IPS-18a (cell line): ENCODE results near the gene TMED5.

Source experiments
- H3K27ac ChIP-seq: one replicate; pipeline ENCODE4 v1.5.1; 2013; ENCODE audit warnings: low read length
- H3K27me3 ChIP-seq: one replicate; pipeline ENCODE4 v1.6.1; 2013; ENCODE audit warnings: mild to moderate bottlenecking, low read length; ENCODE audit not compliant: control insufficient read depth, insufficient read depth
- H3K36me3 ChIP-seq: one replicate; pipeline ENCODE4 v1.6.1; 2013; ENCODE audit warnings: low read depth, low read length; ENCODE audit not compliant: control insufficient read depth
- H3K4me1 ChIP-seq: one replicate; pipeline ENCODE4 v1.6.1; 2013; ENCODE audit warnings: low read depth, low read length; ENCODE audit not compliant: control insufficient read depth
- H3K4me3 ChIP-seq: one replicate; pipeline ENCODE4 v1.5.1; 2013; ENCODE audit warnings: low read length
- H3K9ac ChIP-seq: one replicate; pipeline ENCODE4 v1.6.1; 2013; ENCODE audit warnings: mild to moderate bottlenecking, low read length, moderate library complexity
- H3K9me3 ChIP-seq: one replicate; pipeline ENCODE4 v1.6.1; 2013; ENCODE audit warnings: low read depth, low read length; ENCODE audit not compliant: control insufficient read depth

Gene TMED5

DNA sequence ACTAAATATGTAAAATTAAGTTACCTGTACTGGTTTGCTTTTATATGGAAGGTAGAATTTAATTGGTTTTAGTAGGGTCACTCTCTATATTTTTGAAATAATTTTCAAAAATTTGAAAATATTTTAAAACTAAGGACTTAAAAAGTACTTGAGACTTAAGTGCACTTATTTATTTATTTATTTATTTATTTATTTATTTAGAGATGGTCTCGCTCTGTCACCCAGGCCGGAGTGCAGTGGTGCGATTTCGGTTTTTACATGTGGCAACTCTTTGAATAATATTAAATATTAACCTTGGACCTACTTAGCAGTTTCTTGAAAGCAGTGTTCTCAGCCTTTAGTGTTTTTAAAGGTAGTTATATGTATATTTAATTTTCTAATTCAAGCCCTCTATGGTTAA lies 36.4 kb downstream of the TMED5 start:
- no peak overlapping the region for H3K27ac ChIP-seq
- H3K9me3 ChIP-seq: no peaks in the 10 kb centered on the region
- H3K4me1 ChIP-seq: no peaks in the 10 kb centered on the region
- H3K36me3 ChIP-seq: peaks cover 33% of the 10 kb centered on the region
- H3K9ac ChIP-seq: no peak overlapping the region
- no peaks in the 10 kb centered on the region for H3K27me3 ChIP-seq
- no peak overlapping the region for H3K4me3 ChIP-seq

DNA sequence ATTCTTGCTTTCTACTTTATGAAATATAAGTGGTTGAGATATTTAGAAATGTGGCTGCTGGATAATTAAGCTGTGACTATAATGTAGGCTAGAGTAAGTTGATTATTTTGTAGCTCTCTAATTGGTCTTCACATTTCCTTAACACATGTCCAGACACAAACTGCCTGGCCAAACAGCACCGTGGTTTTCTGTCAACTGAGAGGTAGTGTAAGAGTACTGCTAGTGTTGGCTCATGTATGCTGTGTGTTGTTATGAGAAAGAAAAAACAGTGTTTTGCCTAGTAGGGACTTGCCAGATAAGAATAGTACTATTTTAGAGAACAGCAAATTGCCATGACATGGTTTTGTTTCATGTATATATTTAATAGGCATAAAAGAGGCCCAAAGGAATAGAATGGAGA lies 37.1 kb downstream of the TMED5 start:
- Histone ChIP-seq H3K36me3 (peaks cover 40% of the 10 kb centered on the region), H3K9ac (no peak overlapping the region), H3K27ac (no peak overlapping the region), H3K4me1 (no peaks in the 10 kb centered on the region), H3K27me3 (no peaks in the 10 kb centered on the region), H3K4me3 (no peak overlapping the region), H3K9me3 (no peaks in the 10 kb centered on the region)

DNA sequence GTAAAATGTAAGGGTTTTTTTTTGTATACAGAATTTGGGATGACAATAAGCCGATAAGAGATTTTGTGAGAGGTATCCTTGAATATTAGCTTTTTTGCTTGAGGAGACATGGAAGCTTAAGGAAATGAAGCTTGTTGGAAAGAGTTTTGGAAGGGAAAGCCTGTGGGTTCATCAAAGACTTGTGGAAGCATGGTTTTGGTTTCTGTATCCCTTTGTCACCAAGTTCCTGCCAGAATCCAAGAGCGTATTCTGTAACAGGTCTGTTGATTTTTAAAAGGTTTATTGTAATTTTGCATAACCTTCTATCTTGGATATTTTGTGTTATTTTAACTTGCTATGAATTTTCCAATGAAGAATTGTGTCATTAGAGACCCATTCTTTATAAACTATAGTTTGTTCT lies 38.1 kb downstream of the TMED5 start:
- H3K27ac ChIP-seq: no peak overlapping the region
- no peaks in the 10 kb centered on the region for H3K4me1 ChIP-seq
- no peak overlapping the region for H3K4me3 ChIP-seq
- H3K36me3 ChIP-seq: peaks cover 50% of the 10 kb centered on the region
- H3K27me3 ChIP-seq: no peaks in the 10 kb centered on the region
- no peaks in the 10 kb centered on the region for H3K9me3 ChIP-seq
- H3K9ac ChIP-seq: no peak overlapping the region

DNA sequence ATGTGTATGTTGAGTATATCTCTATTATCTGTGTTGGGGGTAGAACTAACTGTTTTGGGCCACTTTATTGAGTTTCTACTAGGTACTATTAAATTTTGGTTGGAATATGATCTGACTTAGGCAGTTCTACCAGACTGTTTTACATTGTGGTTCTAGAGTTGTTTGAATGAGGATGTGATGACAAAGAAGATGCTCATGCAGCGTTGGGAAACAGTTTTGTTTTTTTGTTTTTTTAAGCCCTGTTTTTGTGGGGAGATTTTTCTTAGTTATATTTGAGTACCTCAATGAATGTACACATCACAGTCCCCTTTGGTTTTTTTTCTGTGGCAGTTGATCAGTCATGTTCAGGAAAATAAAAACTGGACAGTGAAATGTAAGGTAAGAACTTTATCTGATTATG lies 40.1 kb downstream of the TMED5 start:
- no peaks in the 10 kb centered on the region for H3K4me1 ChIP-seq
- H3K9me3 ChIP-seq: no peaks in the 10 kb centered on the region
- H3K36me3 ChIP-seq: peaks cover 69% of the 10 kb centered on the region
- H3K27ac ChIP-seq: no peak overlapping the region
- H3K9ac ChIP-seq: no peak overlapping the region
- H3K4me3 ChIP-seq: no peak overlapping the region
- H3K27me3 ChIP-seq: no peaks in the 10 kb centered on the region

DNA sequence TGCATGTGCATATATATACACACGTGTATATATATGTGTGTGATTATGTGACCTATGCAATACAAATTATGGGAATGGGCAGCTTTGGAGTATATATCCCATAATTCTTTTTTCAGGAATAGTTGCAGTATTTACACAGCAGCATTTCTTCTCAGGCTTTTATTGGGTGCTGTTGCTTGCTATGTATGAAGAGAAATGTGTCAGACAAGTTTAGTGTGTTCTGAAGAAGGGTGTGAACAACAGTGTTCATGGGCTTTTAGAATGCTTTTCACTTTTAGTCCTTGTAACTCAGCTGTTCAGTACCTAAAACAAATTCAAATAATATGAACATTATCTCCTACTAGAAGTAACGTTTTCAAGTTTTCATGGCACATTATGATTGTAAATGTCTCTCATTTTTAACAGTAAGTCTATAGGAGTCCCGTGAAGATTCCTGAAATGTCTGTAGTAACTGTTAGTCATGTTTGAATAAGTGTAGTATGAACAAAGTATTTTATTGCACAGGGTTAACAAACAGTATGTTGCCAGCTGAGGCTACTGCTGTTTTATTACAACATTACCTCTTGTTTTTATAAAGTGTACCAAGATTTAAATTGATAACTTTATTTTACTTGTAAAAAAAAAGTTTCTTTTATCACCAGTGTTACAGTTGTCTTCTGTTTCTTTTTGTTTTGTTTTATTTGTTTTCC lies 42.5 kb downstream of the TMED5 start:
- Histone ChIP-seq H3K27ac (no peak overlapping the region), H3K27me3 (no peaks in the 10 kb centered on the region), H3K9ac (no peak overlapping the region), H3K4me1 (no peaks in the 10 kb centered on the region), H3K36me3 (peaks cover 85% of the 10 kb centered on the region), H3K9me3 (no peaks in the 10 kb centered on the region), H3K4me3 (no peak overlapping the region)

DNA sequence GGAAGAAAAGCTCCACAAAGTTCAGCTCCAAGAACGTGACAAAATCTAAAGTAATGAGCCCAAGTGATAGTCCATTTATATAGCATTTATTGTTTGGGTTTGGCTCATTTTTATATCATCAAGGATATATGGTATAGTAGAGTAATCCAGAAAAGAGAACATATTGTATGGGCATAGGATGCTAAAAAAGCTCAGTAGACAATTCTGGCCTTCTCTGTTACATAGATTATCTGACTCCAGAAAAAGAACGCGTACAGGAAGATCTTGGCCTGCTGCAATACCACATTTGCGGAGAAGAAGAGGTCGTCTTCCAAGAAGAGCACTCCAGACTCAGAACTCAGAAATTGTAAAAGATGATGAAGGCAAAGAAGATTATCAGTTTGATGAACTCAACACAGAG lies 43.8 kb downstream of the TMED5 start:
- H3K4me3 ChIP-seq: no peak overlapping the region
- no peaks in the 10 kb centered on the region for H3K27me3 ChIP-seq
- no peaks in the 10 kb centered on the region for H3K9me3 ChIP-seq
- H3K36me3 ChIP-seq: peaks cover 83% of the 10 kb centered on the region
- no peak overlapping the region for H3K27ac ChIP-seq
- H3K4me1 ChIP-seq: no peaks in the 10 kb centered on the region
- H3K9ac ChIP-seq: no peak overlapping the region

DNA sequence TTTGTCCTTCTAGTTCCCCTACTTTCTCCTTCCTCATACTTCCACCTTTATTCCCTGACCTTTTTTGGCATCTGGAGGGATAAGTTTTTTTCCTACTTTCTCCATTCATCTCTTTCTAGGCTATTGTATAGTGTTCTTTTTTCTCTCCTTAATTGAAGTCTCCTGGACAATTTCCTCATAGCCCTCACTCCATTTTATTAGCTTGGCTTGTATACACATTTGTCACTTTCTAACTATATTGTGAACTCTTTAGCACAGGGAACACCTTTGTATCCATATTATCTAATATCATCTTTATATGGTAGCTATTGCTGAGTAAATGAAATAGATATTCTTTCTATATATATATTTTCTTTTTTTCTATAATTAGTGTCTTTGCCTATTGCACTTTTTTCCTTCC lies 47.6 kb downstream of the TMED5 start:
- Histone ChIP-seq H3K27me3 (no peaks in the 10 kb centered on the region), H3K4me3 (no peak overlapping the region), H3K27ac (no peak overlapping the region), H3K36me3 (peaks cover 86% of the 10 kb centered on the region), H3K4me1 (no peaks in the 10 kb centered on the region), H3K9me3 (no peaks in the 10 kb centered on the region), H3K9ac (no peak overlapping the region)

DNA sequence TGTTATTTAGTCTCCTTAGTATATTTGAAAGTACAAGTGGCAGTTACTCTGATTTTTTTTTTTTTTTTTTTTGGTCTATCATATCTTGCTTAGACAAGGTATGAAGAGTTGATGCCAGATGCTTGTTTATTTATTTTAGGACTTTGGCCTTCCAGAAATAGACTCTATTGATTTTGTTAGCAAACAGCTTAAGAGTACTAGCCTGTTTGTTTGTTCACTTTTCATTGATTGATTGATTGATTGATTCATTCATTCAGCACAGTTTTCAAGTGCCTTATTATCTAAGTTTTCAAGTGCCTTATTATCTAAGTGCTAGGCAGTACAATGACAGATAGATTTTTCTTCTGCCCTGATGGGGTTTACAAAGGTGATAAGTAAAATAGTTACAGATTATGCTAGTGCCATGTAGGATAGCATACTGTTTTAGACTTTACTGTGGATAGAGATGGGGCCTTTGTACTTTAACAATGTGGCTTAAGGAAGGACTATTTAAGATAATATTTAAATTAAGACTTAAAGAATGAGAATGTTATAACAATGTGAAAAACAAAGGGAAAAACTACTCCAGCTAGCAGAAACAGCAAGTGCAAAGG lies 50.6 kb downstream of the TMED5 start:
- Histone ChIP-seq H3K27ac (no peak overlapping the region), H3K27me3 (no peaks in the 10 kb centered on the region), H3K9ac (no peak overlapping the region), H3K4me1 (peaks cover 19% of the 10 kb centered on the region), H3K4me3 (no peak overlapping the region), H3K36me3 (peaks cover 70% of the 10 kb centered on the region), H3K9me3 (no peaks in the 10 kb centered on the region)

DNA sequence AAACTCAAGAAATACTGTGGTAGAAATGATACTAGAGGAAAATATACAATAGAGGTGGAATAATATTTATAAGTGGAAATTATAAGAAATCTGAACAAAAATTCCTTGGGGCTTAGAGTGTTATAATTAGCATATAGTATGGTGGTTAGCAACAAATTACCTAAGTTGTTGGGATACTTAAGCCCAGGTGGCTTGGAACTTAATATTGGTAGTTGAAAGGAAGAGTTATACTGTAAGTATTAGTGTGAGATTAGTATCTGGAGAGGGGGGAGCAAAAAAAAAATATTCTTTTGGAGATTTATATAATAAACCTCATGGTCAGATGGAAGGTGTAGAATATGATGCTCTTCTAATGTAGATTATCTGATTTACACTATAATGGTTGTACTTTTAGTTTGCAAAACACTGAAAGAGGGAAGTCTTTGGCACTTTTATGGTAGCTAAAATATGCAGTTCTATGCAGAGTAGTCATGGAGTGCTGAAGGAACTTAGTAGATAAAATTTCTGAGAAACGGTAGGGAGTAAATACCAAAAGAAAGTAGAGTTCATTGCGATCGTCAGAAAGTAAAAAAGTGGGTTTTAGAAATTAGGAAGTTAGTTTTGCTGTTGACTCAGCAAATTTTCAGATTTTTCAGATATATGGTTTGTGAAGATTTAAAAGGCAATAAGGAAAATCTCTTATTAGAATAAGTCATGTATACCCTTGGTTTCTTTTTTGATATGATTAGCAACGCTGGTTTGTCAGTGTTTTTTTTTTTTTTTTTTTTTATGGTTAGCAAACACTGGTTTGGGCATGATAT lies 55.5 kb downstream of the TMED5 start:
- H3K27ac ChIP-seq: peak overlapping the region; percentile 51
- H3K4me3 ChIP-seq: peak overlapping the region; percentile 38
- no peaks in the 10 kb centered on the region for H3K9me3 ChIP-seq
- peaks cover 35% of the 10 kb centered on the region for H3K4me1 ChIP-seq
- H3K36me3 ChIP-seq: peaks cover 50% of the 10 kb centered on the region
- H3K9ac ChIP-seq: peak overlapping the region; percentile 15
- no peaks in the 10 kb centered on the region for H3K27me3 ChIP-seq

DNA sequence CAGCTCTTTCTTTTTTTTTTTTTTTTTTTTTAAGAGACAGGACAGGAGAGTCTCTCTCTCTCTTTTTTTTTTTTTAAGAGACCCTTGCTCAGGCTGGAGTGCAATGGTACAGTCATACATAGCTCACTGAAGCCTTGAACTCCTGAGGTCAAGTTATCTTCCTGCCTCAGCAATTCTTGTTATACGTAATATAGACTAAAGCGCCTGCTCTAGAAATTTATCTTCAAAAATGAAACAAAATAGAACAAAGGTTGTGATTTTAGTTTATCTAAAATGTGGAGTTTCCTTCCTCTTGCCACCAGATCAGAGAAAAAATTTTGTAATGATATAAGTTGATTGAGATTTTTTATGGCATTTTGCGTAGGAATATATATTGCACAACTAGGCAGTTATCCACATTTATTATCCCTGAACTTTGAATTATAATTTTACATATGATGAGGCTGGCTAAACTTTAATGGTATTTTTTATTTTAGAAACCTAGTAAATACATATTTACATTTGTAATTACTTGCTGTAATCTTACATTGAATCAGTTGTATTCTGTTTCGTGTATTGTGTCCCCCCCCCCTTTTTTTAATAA lies 56.9 kb downstream of the TMED5 start:
- no peaks in the 10 kb centered on the region for H3K27me3 ChIP-seq
- no peaks in the 10 kb centered on the region for H3K9me3 ChIP-seq
- H3K4me1 ChIP-seq: peaks cover 35% of the 10 kb centered on the region
- H3K27ac ChIP-seq: no peak overlapping the region
- no peak overlapping the region for H3K9ac ChIP-seq
- no peak overlapping the region for H3K4me3 ChIP-seq
- H3K36me3 ChIP-seq: peaks cover 51% of the 10 kb centered on the region

DNA sequence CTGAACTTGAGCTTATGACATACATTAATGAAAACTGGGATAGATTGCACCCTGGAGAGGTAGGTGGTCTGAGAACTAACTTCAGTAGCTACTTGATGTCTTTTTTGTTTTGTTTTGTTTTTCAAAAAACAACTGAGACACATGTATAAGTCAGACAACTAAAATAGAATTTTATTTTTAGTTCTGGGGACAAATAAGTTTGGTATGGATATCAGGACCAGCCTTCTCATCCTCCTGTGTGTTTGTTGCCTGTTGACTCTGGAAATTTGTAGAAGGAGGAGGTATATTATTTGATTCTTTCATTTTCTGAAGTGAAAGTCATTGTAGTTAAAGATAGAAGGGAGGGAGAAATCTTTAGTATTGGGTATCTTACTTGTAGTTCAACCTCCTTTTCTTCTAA lies 59.6 kb downstream of the TMED5 start:
- no peaks in the 10 kb centered on the region for H3K9me3 ChIP-seq
- H3K27me3 ChIP-seq: no peaks in the 10 kb centered on the region
- H3K27ac ChIP-seq: no peak overlapping the region
- H3K36me3 ChIP-seq: peaks cover 56% of the 10 kb centered on the region
- no peak overlapping the region for H3K9ac ChIP-seq
- peaks cover 26% of the 10 kb centered on the region for H3K4me1 ChIP-seq
- H3K4me3 ChIP-seq: no peak overlapping the region
